G401 (cell line): ENCODE measurements around the gene GTF2H4. TPM values are rescaled to one million over a fixed set of nuclear protein-coding genes. Genes with fewer than 3 reads are reported as not detected.
"Not testable (repeated sequence)": the region's sequence is repeated elsewhere in the genome, so short reads cannot be mapped to it uniquely, and the experiment has no call there.

Source experiments
- DNase-seq: peaks from one replicate; pipeline ENCODE4 v3.0.0-alpha.2; 2015; ENCODE audit warnings: low spot score
- in situ Hi-C: cut with HindIII; loops from 2 replicates; pipeline ENCODE4 v1.10.0; 2016; ENCODE audit warnings: low sequenced_read_pairs, mixed read lengths
- total RNA-seq: library from RNA; depleted of rRNA; stranded (reverse); fragments of >200 nt; shearing (Covaris generic); gene quantifications from 2 replicates; pipeline ENCODE4 v1.2.3, GENCODE V29; 2014; rRNA removed

GTF2H4 gene
- 46.2 and 51.9 TPM in 2 replicates for total RNA-seq

- DNase-seq = peak; percentile 99
- in situ Hi-C loops = no loop called here
These were observed at the start of gene GTF2H4 for GRCh38 chr6:30907758-30908591. Gene GTF2H4 (plus strand): TSS chr6:30908207.

GRCh38 chr6:30859726-30860125 lies 48.3 kb upstream of the GTF2H4 start:
- in situ Hi-C loops, DNase-seq: not testable (repeated sequence)

DNA sequence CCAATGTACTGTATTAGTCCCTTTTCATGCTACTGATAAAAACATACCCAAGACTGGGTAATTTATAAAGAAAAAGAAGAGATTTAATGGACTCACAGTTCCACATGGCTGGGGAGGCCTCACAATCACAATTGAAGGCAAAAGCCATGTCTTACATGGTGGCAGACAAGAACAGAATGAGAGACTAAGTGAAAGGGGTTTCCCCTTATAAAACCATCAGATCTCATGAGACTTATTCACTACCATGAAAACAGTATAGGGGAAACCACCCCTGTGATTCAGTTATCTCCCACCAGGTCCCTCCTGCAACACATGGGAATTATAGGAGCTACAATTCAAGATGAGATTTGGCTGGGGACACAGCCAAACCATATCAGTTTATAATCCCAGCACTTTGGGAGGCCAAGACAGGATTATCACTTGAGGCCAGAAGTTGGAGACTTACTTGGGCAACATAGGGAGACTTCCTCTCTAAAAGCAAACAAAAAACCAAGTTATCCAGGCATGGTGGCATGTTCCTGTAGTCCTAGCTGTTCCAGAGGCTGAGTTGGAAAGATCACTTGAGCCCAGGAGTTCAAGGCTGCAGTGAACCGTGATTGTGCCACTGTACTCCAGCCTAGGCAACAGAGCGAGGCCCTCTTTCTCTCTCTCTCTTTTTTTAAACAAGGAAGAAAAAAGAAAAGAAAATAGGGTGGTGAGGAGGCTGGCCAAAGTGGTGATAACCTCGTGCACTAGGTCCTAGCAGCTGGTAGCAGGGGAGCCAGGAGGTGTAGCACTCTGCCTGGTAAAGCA lies 46.6 kb upstream of the GTF2H4 start:
- in situ Hi-C loops = no loop called here
- DNase-seq = no peak

DNA sequence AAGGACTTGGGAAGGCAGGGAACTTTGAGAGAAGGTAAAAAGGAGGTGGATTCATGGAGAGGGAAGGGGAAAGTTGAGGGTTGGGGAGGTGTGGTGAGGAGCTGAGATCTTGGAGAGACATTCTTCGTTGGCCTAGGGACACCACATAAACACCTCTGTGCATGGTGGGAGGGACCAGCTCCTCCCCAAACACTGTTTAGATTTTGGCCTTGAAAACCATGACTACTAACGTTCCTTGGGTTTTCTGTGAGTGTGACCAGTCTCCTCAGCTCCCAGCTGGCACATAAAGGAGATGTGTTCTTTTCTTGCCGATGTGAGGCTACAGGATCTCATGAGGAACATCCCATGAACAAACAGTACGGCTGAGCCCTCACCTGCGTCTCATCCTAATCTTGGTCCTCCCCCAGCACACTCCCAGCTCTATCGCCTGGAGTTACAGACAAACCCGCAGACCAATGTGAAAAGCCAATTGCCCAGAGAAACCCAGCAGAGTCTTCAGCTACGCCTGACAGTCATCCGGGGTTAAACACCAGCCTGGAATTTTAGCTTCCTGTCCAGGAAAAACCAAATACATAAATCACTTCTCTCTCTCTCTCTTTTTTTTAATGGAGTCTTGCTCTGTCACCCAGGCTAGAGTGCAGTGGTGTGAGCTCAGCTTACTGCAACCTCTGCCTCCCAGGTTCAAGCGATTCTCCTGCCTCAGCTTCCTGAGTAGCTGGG lies 45.7 kb upstream of the GTF2H4 start:
- in situ Hi-C loops = no loop called here
- no peak for DNase-seq

DNA sequence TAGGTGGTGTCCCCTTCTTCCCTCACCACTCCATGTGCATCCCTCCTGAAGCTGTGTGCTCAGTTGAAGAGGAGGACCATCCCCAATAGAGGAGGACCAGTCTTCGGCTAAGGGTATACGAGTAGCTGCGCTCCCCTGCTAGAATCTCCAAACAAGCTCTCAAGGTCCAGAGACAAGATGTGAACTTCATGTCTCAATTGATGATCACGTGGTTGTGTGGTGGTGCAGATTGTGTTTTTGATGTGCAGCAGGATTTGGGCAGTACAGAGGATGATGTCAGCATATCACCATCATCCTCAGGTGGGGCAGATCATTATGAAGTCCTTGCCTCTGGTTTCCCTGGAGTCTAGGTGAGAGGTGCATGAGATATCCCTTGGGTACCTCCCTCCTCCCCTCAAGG lies 43.7 kb upstream of the GTF2H4 start:
- no peak for DNase-seq
- in situ Hi-C loops = no loop called here

DNA sequence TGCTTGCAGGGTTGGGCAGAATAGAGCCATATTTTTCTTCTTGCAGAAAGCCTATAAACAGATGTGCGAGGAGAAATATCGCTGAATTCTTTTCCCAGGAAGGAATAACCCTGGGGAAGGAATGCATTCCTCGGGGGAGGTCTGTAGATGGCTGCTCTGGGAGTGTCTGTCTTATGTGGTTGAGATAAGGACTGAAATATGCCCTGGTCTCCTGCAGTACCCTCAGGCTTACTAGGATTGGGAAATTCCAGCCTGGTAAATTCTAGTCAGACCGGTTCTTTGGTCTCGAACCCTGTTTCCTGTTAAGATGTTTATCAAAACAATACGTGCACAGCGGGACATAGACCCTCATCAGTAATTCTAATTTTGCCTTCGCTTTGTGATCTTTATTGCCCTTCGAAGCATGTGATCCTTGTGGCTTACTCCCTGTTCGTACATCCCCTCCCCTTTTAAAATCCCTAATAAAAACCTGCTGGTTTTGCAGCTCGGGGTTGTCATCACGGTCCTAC lies 38.7 kb upstream of the GTF2H4 start:
- in situ Hi-C loops, DNase-seq: not testable (repeated sequence)

DNA sequence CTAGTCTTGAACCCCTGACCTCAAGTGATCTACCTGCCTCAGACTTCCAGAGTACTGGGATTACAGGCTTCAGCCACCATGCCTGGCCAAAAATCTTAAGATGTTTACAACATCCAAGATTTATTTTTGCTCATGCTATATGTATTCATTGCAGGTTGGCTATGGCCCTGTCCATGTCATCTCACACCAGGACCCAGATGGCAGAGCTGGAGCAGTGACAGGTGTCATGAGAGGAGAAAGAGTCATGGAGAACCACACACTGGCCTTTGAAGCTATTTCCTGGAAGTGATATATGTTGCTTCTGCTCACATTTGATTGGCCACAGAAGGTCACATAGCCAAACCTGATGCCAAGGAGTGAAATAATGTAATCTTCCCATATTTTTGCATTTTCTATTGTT lies 37.5 kb upstream of the GTF2H4 start:
- in situ Hi-C loops = no loop called here
- DNase-seq = no peak

GRCh38 chr6:30871592-30872183 lies 36.3 kb upstream of the GTF2H4 start:
- DNase-seq = no peak
- in situ Hi-C loops = no loop called here

GRCh38 chr6:30873137-30873640 lies 34.8 kb upstream of the GTF2H4 start:
- in situ Hi-C loops = no loop called here

GRCh38 chr6:30873795-30874194 lies 34.2 kb upstream of the GTF2H4 start:
- in situ Hi-C loops, DNase-seq: not testable (repeated sequence)

More at GRCh38 chr6:30873137-30873640, 34.8 kb upstream of the GTF2H4 start:
- DNase-seq = no peak

DNA sequence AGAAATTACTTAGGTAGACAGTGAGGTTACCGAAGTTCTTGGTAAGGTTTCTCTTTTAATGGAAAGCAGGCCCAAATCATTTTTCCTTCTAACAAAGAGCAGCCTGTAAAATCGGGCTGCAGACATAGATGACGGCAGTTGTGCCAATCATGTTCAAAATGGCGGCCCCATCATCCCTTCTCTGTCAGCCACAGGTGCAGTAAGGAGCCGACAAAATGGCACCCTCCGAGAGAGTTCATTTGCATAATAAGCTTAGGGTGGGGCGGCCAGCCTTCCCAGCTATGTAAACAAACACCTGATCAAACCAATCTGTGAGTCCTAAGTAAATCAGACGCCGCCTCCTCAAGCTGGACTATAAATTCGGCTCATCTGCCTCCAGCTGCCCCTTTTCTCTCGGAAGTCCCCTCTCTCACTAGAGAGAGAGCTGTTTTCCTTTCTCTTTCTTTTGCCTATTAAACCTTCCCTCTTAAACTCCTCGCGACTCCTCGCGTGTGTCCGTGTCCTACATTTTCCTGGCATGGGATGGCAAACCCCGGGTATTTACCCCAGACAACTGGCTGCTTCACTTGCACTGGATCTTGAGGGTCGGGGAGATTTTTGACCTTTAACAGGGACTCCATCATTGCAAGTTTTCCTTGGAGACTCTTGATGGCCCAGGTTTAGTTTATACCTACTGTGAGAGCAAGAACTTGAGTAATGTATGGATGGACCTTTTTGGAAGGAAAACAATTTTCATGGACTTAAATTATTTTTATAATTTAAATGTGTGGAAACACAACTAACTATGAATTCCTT lies 32.6 kb upstream of the GTF2H4 start:
- in situ Hi-C loops = no loop called here
- DNase-seq = no peak

DNA sequence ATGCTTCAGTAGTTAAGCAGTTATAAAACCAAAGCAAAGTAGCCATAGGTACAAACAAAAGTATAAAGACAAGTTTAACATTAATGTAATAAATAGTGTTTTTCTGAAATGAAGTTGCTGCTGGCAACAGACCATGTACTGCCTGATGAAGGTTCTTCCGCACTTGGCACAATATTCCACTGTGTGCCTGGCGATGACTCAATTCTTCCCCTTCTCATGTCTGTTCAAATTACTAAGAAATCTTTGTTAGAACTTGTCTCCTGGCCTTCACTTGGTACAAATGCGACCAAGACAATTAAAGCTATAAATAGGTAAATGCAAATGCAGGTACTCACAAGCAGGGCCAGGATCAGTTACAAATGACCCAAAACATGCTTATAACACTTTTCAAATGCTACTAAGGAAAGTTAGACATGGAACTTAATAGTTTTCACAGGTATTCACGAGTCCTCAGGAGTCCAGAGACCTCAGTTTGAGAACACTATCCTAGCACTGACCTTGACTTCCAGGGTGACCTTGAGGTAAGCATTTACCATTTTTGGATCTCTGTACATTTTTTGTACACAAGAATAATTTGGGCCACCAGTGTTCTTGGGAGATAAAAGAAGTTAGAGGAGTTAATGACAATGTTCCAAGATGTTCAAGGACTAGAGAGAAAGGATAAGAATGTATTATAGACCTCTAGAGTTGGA lies 31.8 kb upstream of the GTF2H4 start:
- DNase-seq = peak; percentile 35
- in situ Hi-C loops = no loop called here

DNA sequence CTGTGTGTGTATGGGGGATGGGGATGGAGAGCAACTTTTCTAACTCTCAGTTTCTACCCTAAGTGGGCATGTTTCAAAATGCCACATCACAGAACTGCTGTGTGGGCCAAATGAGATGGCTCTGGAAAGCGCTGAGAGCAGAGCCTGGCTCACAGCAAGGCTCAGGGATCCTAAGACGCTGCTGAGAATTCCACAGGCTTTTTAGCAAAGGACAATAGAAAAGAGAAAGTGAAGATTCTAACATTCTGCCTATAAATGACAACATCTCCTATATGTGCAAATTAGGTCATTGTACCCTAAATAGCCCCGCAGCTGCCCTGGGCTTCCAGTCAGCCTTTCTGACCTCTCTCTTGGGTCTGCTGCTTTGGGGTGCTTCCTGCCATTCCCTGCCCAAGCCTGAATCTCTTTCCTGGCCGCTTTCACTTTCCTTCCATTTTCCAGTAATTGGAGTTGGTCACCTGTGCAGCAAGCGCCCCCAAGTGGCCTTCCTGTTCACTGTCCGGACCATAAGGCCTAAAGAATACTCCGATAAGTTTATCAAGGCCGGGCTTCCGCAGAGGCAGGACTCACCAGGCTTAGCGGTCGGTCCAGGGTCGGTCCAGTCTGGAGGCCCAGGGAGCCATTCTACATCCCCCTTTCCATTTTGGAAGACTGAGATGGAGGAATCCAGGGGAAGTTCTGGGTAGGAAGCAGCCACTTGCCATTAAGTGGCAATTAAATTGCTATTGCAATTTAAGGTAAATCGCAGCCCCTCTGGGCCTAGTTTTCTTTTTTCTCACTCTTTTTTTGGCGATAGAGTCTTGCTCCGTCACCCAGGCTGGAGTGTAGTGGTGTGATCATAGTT lies 30.4 kb upstream of the GTF2H4 start:
- in situ Hi-C loops = no loop called here
- DNase-seq = peak; percentile 93

DNA sequence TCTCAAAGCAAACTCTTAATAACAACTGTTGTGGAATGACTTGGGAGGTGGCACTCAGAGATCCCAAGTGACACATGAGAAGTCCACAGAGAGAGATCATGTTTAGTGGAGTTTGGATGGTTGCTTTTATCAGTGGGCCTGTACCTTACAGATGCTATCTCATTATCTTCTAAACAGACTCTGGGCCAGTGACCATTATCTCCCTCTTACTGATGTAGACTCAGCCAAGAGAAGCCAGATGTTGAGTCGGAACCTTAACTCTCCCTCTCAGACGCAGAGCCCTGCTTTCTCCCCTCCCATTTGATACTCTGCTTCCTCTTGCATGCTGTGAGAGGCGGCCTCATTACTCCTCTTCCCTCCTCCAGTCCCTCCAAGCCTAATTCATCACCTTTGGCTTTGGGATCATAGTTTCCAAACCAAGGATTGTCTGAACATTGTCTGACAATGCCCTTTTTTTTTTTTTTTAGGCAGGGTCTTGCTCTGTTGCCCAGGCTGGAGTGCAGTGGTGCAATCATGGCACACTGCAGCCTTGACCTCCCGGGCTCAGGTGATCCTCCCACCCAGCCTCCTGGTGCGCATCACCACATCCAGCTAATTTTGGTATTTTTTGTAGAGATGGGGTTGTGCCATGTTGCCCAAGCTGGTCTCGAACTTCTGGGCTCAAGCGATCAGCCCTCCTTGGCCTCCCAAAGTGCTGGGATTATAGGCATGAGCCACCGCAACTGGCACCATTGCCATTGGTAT lies 28.2 kb upstream of the GTF2H4 start:
- in situ Hi-C loops = no loop called here
- no peak for DNase-seq

- DNase-seq = no peak
- in situ Hi-C loops = no loop called here
These were observed 27.2 kb upstream of the GTF2H4 start for GRCh38 chr6:30880698-30881252.
